Astrocyte of the cerebellum (primary cell): ENCODE measurements around the gene RTKN2.
A peak's percentile ranks its signal among the peaks of the same experiment; 100 is the strongest.
"Not testable (repeated sequence)": the region's sequence is repeated elsewhere in the genome, so short reads cannot be mapped to it uniquely, and the experiment has no call there.

Source experiments
- DNase-seq: peaks from one replicate; pipeline ENCODE4 v3.0.0-alpha.2; 2011; ENCODE audit warnings: low read depth
- H3K4me3 ChIP-seq: 2 replicates; pipeline ENCODE4 v1.5.1; 2011; ENCODE audit warnings: mild to moderate bottlenecking, low read depth, low read length, moderate library complexity
- CTCF ChIP-seq: IDR thresholded peaks from 2 replicates; pipeline ENCODE4 v1.5.1; 2012; ENCODE audit warnings: low read length, low read depth, moderate library complexity, mild to moderate bottlenecking; ENCODE audit errors: missing control alignments
- in situ Hi-C: cut with HindIII; loops from 2 replicates; pipeline ENCODE4 v1.10.0; 2017; ENCODE audit warnings: low sequenced_read_pairs

RTKN2 gene

GRCh38 chr10:62305813-62306212, 37.2 kb upstream of the RTKN2 start:
- DNase-seq = no peak
- no peak overlapping the region for H3K4me3 ChIP-seq
- in situ Hi-C loops = no loop called here
- TF ChIP-seq CTCF = no peak

DNA sequence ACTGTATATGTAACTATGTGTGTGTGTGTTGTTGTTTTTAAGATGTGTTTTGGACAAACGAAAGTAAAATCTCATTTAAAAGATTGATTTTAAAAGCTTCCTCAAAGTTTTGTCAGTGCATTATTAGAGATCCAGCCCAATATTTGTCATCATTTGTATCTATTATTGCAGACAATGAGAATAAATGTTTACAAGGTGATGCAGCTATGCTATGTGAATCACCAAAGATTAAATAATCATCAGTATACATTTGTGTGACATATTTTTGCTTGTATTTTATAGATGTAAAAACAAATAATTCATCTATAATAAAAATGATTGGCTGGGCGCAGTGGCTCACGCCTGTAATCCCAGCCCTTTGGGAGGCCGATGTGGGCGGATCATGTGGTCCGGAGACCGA, 35.3 kb upstream of the RTKN2 start:
- DNase-seq = no peak
- no peak overlapping the region for H3K4me3 ChIP-seq
- no peak for TF ChIP-seq CTCF
- in situ Hi-C loops = no loop called here

GRCh38 chr10:62302760-62303159, 34.1 kb upstream of the RTKN2 start:
- no peak overlapping the region for H3K4me3 ChIP-seq
- in situ Hi-C loops = no loop called here
- no peak for DNase-seq
- no peak for TF ChIP-seq CTCF

DNA sequence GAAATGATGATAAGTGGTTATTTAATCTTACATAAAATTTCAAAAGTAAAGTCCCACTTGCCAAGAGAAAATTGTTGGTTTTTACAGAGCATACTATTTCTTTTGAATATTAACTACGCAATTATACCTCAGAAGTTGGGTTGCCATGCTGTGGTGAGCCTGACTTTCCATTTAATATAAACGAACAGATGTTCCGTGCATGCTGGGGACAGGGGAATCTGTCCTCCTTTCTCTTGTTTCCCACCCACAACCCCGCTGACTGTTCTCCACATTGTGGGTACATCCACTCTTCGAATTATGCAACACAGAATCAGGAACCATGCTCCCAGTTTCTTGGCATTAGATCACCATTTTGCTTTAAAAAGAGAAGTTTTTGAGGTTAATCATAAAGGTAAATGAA, 29.2 kb upstream of the RTKN2 start:
- no peak for TF ChIP-seq CTCF
- DNase-seq = no peak
- H3K4me3 ChIP-seq = no peak overlapping the region
- in situ Hi-C loops = no loop called here

GRCh38 chr10:62284221-62284620, 15.6 kb upstream of the RTKN2 start:
- TF ChIP-seq CTCF = no peak
- in situ Hi-C loops = no loop called here

DNA sequence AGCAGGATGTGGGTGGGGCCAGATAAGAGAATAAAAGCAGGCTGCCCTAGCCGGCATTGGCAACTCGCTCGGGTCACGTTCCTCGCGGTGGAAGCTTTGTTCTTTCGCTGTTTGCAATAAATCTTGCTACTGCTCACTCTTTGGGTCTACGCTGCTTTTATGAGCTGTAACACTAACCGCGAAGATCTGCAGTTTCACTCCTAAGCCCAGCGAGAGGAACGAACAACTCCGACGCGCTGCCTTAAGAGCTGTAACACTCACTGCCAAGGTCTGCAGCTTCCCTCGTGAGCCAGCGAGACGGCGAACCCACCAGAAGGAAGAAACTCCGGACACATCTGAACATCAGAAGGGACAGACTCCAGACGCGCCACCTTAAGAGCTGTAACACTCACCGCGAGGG, 12.7 kb upstream of the RTKN2 start:
- in situ Hi-C loops, H3K4me3 ChIP-seq, DNase-seq: not testable (repeated sequence)

More at GRCh38 chr10:62284221-62284620, 15.6 kb upstream of the RTKN2 start:
- H3K4me3 ChIP-seq = no peak overlapping the region
- no peak for DNase-seq

- H3K4me3 ChIP-seq, in situ Hi-C loops, DNase-seq: not testable (repeated sequence)
Observed at GRCh38 chr10:62280392-62280791, 11.7 kb upstream of the RTKN2 start.

GRCh38 chr10:62278441-62278910, 9.8 kb upstream of the RTKN2 start:
- in situ Hi-C loops = no loop called here
- no peak overlapping the region for H3K4me3 ChIP-seq
- TF ChIP-seq CTCF = no peak
- DNase-seq = peak; percentile 5
